ENCODE measurements around the gene CHRM1.
A peak's percentile ranks its signal among the peaks of the same experiment; 100 is the strongest.

Gene CHRM1

DNA sequence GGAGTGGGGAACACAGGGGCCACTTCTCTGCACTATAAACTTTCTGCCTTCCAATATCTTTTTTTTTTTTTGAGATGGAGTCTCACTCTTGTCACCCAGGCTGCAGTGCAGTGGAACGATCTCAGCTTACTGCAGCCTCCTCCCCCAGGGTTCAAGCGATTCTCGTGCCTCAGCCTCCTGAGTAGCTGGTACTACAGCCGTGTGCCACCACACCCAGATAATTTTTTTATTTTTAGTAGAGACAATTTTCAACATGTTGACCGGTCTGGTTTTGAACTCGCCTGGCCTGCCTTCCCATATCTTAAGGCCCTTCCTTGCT lies 38.8 kb downstream of the CHRM1 start:
- no peak overlapping the region for H3K23ac ChIP-seq (ENCODE audit: low read depth, low read length, poor library complexity)
- no peak overlapping the region for H3K18ac ChIP-seq (ENCODE audit: low read length)
- H3K9me3 ChIP-seq (replicated peaks in 1 of 2; ENCODE audit: control insufficient read depth in 2 of 2, insufficient read depth in 1 of 2, low read depth in 1 of 2, low read length in 2 of 2): no peaks in the 10 kb centered on the region
- H3K4ac ChIP-seq (ENCODE audit: low read length): no peak overlapping the region
- H3K14ac ChIP-seq (ENCODE audit: low read length): no peak overlapping the region
- peak overlapping the region; percentile 96 for H3K27ac ChIP-seq (replicated peaks; ENCODE audit: low read length)
- no peak overlapping the region for H3K9ac ChIP-seq (ENCODE audit: low read depth, low read length, poor library complexity)
- peaks cover 14% of the 10 kb centered on the region for H3K79me1 ChIP-seq (ENCODE audit: low read depth, low read length)
- H3K4me2 ChIP-seq (ENCODE audit: insufficient read depth, low read length, poor library complexity, severe bottlenecking): peak overlapping the region; percentile 35
- no peak overlapping the region for H2BK120ac ChIP-seq (ENCODE audit: low read depth, low read length)
- DNase-seq (ENCODE audit: low spot score): no peak
- H4K8ac ChIP-seq (ENCODE audit: low read depth, low read length): no peak overlapping the region
- H3K36me3 ChIP-seq (replicated peaks in 1 of 2; ENCODE audit: control insufficient read depth in 2 of 2, insufficient read depth in 2 of 2, low read length in 2 of 2): peaks cover 50 to 85% of the 10 kb centered on the region in 2 donors
- WGBS, 2 donors (ENCODE audit: extremely low coverage in 2 of 2, insufficient read length in 2 of 2, insufficient replicate concordance in 1 of 2): no CpG with 5 or more reads among the region's 6 CpGs
- H3K27me3 ChIP-seq (ENCODE audit: control insufficient read depth in 3 of 3, insufficient read depth in 3 of 3, low read depth in 1 of 3, low read length in 3 of 3): no peaks in the 10 kb centered on the region
- no peak overlapping the region for H2BK12ac ChIP-seq (ENCODE audit: low read length)
- H2AK5ac ChIP-seq (ENCODE audit: low read depth, low read length): no peak overlapping the region
- no peak overlapping the region for H4K91ac ChIP-seq (ENCODE audit: low read depth, low read length, poor library complexity)
- no peak overlapping the region for H2AFZ ChIP-seq (ENCODE audit: low read length)
- peaks cover 16 to 36% of the 10 kb centered on the region in 2 donors for H3K4me1 ChIP-seq (ENCODE audit: control insufficient read depth in 2 of 2, insufficient read depth in 1 of 2, low read depth in 1 of 2, low read length in 2 of 2)
- peak overlapping the region in 1 of 2 donors; percentile 82 for H3K4me3 ChIP-seq (ENCODE audit: low read length in 2 of 2)
- H2BK15ac ChIP-seq (ENCODE audit: low read length): no peak overlapping the region
- H2BK5ac ChIP-seq (ENCODE audit: low read length): no peak overlapping the region

DNA sequence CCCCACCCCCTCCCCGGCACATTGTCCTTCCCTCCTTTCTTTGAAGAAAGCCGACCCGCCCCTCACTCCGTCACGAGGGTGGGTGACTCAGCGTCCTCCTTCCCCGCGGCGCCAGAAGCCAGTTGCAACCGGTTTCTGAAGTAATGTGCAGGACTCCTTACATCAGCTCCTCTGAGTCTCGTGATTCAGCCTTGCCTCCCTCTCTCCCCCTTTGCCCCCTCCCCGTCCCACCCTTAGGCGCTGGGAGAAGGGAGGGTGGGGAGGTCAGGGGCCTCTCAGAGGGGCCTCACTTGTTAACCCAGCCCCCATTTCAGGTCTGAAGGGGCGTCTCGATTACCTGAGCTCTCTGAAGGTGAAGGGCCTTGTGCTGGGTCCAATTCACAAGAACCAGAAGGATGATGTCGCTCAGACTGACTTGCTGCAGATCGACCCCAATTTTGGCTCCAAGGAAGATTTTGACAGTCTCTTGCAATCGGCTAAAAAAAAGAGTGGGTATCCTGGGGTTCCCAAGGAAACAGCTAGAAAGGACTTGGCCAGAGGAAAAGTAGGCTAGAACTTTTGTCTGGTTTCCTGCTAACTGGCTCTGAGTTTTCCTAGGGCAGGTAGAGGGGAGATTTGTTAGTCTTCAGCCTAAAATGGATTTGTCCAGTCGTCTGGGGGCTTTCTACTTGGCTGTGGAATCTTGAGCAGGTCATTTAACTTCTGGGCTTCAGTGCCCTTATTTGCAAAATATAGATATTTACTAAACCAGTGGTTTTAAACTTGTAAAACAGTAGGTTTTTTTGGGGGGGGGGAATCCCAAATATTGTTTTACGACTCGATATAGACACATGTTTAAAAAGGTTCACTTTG lies 39.4 kb downstream of the CHRM1 start:
- H4K91ac ChIP-seq (ENCODE audit: low read depth, low read length, poor library complexity): no peak overlapping the region
- peak overlapping the region; percentile 96 for H3K27ac ChIP-seq (replicated peaks; ENCODE audit: low read length)
- no peaks in the 10 kb centered on the region for H3K27me3 ChIP-seq (ENCODE audit: control insufficient read depth in 3 of 3, insufficient read depth in 3 of 3, low read depth in 1 of 3, low read length in 3 of 3)
- H2AK5ac ChIP-seq (ENCODE audit: low read depth, low read length): peak overlapping the region; percentile 97
- peaks cover 50 to 84% of the 10 kb centered on the region in 2 donors for H3K36me3 ChIP-seq (replicated peaks in 1 of 2; ENCODE audit: control insufficient read depth in 2 of 2, insufficient read depth in 2 of 2, low read length in 2 of 2)
- no CpG with 5 or more reads among the region's 21 CpGs for WGBS, 2 donors (ENCODE audit: extremely low coverage in 2 of 2, insufficient read length in 2 of 2, insufficient replicate concordance in 1 of 2)
- no peak overlapping the region for H4K8ac ChIP-seq (ENCODE audit: low read depth, low read length)
- H2BK12ac ChIP-seq (ENCODE audit: low read length): no peak overlapping the region
- H3K23ac ChIP-seq (ENCODE audit: low read depth, low read length, poor library complexity): peak overlapping the region; percentile 100
- H3K14ac ChIP-seq (ENCODE audit: low read length): no peak overlapping the region
- H3K9me3 ChIP-seq (replicated peaks in 1 of 2; ENCODE audit: control insufficient read depth in 2 of 2, insufficient read depth in 1 of 2, low read depth in 1 of 2, low read length in 2 of 2): no peaks in the 10 kb centered on the region
- peak overlapping the region; percentile 82 to 93 for H3K4me3 ChIP-seq (ENCODE audit: low read length in 2 of 2)
- peaks cover 16 to 36% of the 10 kb centered on the region in 2 donors for H3K4me1 ChIP-seq (ENCODE audit: control insufficient read depth in 2 of 2, insufficient read depth in 1 of 2, low read depth in 1 of 2, low read length in 2 of 2)
- H2BK15ac ChIP-seq (ENCODE audit: low read length): peak overlapping the region; percentile 60
- H3K4ac ChIP-seq (ENCODE audit: low read length): no peak overlapping the region
- peak overlapping the region; percentile 100 for H3K9ac ChIP-seq (ENCODE audit: low read depth, low read length, poor library complexity)
- H3K79me1 ChIP-seq (ENCODE audit: low read depth, low read length): peaks cover 14% of the 10 kb centered on the region
- peak overlapping the region; percentile 54 for H3K4me2 ChIP-seq (ENCODE audit: insufficient read depth, low read length, poor library complexity, severe bottlenecking)
- no peak overlapping the region for H2AFZ ChIP-seq (ENCODE audit: low read length)
- peak overlapping the region; percentile 98 for H2BK5ac ChIP-seq (ENCODE audit: low read length)
- no peak overlapping the region for H3K18ac ChIP-seq (ENCODE audit: low read length)
- H2BK120ac ChIP-seq (ENCODE audit: low read depth, low read length): no peak overlapping the region
- no peak for DNase-seq (ENCODE audit: low spot score)

DNA sequence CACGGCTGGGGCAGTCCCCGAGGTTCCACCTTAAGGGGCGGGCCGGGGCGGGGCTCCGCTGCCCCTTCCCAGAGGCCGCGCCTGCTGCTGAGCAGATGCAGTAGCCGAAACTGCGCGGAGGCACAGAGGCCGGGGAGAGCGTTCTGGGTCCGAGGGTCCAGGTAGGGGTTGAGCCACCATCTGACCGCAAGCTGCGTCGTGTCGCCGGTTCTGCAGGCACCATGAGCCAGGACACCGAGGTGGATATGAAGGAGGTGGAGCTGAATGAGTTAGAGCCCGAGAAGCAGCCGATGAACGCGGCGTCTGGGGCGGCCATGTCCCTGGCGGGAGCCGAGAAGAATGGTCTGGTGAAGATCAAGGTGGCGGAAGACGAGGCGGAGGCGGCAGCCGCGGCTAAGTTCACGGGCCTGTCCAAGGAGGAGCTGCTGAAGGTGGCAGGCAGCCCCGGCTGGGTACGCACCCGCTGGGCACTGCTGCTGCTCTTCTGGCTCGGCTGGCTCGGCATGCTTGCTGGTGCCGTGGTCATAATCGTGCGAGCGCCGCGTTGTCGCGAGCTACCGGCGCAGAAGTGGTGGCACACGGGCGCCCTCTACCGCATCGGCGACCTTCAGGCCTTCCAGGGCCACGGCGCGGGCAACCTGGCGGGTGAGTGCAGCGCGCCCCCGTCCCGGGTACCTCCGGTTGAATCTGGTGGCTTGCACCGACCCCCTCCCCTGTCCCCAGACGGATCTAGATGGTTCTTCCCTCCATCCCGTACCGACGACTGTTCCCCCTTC lies 40.2 kb downstream of the CHRM1 start, which contains the start of gene SLC3A2:
Gene SLC3A2 (plus strand): TSS at position 94 of the 776 bp plus-strand sequence. CDS start 128 bp downstream, at position 222.
- Histone ChIP-seq H3K27ac (replicated peaks; ENCODE audit: low read length) (peak within 1 kb of the TSS; percentile 96), H3K18ac (ENCODE audit: low read length) (peak within 1 kb of the TSS; percentile 99), H3K4me2 (ENCODE audit: insufficient read depth, low read length, poor library complexity, severe bottlenecking) (peak within 1 kb of the TSS; percentile 54), H4K91ac (ENCODE audit: low read depth, low read length, poor library complexity) (peak within 1 kb of the TSS; percentile 94), H2BK12ac (ENCODE audit: low read length) (peak within 1 kb of the TSS; percentile 92), H3K27me3 (ENCODE audit: control insufficient read depth in 3 of 3, insufficient read depth in 3 of 3, low read depth in 1 of 3, low read length in 3 of 3) (no peaks in the 10 kb centered on the region), H2BK120ac (ENCODE audit: low read depth, low read length) (peak within 1 kb of the TSS; percentile 62), H2AK5ac (ENCODE audit: low read depth, low read length) (peak within 1 kb of the TSS; percentile 97), H3K4ac (ENCODE audit: low read length) (peak within 1 kb of the TSS; percentile 72), H3K4me3 (ENCODE audit: low read length in 2 of 2) (peak within 1 kb of the TSS; percentile 82 to 93), H3K79me1 (ENCODE audit: low read depth, low read length) (peaks cover 15% of the 10 kb centered on the region), H3K23ac (ENCODE audit: low read depth, low read length, poor library complexity) (peak within 1 kb of the TSS; percentile 100), H3K9me3 (replicated peaks in 1 of 2; ENCODE audit: control insufficient read depth in 2 of 2, insufficient read depth in 1 of 2, low read depth in 1 of 2, low read length in 2 of 2) (no peaks in the 10 kb centered on the region), H2BK5ac (ENCODE audit: low read length) (peak within 1 kb of the TSS; percentile 98), H3K4me1 (ENCODE audit: control insufficient read depth in 2 of 2, insufficient read depth in 1 of 2, low read depth in 1 of 2, low read length in 2 of 2) (peaks cover 16 to 36% of the 10 kb centered on the region in 2 donors), H3K14ac (ENCODE audit: low read length) (peak within 1 kb of the TSS; percentile 99), H3K36me3 (replicated peaks in 1 of 2; ENCODE audit: control insufficient read depth in 2 of 2, insufficient read depth in 2 of 2, low read length in 2 of 2) (peaks cover 44 to 84% of the 10 kb centered on the region in 2 donors), H2BK15ac (ENCODE audit: low read length) (peak within 1 kb of the TSS; percentile 60), H3K9ac (ENCODE audit: low read depth, low read length, poor library complexity) (peak within 1 kb of the TSS; percentile 100), H4K8ac (ENCODE audit: low read depth, low read length) (no peak within 1 kb of the TSS), H2AFZ (ENCODE audit: low read length) (peak within 1 kb of the TSS; percentile 55)
- WGBS, 2 donors (ENCODE audit: extremely low coverage in 2 of 2, insufficient read length in 2 of 2, insufficient replicate concordance in 1 of 2): no CpG with 5 or more reads among the region's 69 CpGs
- peak; percentile 86 for DNase-seq (ENCODE audit: low spot score)

Measured in neuronal stem cell (in vitro differentiated cells).